Gastroesophageal sphincter (tissue), 3 donors: ENCODE results near the gene RTN4R.
"Not testable (repeated sequence)": the region's sequence is repeated elsewhere in the genome, so short reads cannot be mapped to it uniquely, and the experiment has no call there.

Experiments
- EP300 ChIP-seq: sonication (generic); formaldehyde crosslinking; IDR thresholded peaks from one replicate; pipeline ENCODE4 v1.6.1; 2017; ENCODE audit warnings: antibody characterized with exemption, mild to moderate bottlenecking
- POLR2A ChIP-seq, 2 donors: fragments of 450-650 bp; IDR thresholded peaks; one replicate each; pipeline ENCODE4 v1.6.1; 2017; ENCODE audit warnings: antibody characterized with exemption in 2 of 2, mild to moderate bottlenecking in 2 of 2, moderate library complexity in 1 of 2
- POLR2AphosphoS5 ChIP-seq: sonication (generic); formaldehyde crosslinking; IDR thresholded peaks from one replicate; pipeline ENCODE4 v1.6.1; 2017; ENCODE audit warnings: antibody characterized with exemption
- TF ChIP-seq, protein P1 (sequence below), 4 experiments: fragments of 200-600 bp in 2 of 4; fragments of 450-650 bp in 2 of 4; sonication (generic) in 1 of 4; IDR thresholded peaks; one replicate each; pipeline ENCODE4 v1.5.1; 2017 to 2019; ENCODE audit warnings: antibody characterized with exemption in 4 of 4, mild to moderate bottlenecking in 2 of 4, moderate library complexity in 2 of 4

DNA sequence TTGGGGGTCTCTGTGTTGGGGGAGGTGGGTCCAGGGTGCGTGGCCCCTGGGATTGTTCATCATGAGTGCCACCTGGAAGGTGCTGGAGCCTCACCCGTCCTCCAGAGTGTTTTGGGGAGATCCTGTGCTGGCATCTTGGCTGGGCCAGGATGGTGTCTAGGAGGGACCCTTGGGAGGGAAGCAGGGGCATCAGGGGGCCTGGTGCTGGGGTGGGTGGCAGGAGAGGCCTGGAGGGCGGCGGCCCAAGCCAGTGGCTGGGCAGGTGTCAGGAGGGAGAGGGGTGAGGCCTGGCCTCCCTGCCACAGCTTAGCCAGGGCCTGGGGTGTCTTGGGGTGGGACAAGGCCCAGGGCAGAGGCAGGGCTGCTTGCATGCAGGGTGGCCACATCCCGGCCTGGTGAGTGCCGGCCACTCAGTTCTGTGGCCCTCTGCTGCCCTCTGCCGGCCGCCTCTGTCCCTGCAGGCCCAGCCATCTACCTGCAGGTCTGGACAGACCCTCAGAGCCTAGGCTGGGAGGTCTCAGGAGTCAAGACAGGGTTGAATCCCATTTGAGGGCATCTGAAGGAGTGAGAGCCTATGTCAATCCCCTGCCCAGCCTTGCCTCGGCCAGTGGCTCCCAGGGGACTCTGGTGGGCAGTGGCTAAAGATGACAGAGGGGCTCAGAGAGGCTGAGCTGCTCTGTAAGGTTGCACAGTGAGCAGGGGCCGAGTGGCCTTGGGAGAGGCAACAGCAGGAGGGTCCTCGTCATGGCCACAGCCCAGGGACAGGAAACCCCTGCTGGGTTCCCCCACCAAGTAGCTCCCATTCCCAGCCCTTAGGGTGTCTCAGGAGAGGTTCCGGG is 17.6 kb upstream of the RTN4R start:
- TF ChIP-seq, protein P1, sequence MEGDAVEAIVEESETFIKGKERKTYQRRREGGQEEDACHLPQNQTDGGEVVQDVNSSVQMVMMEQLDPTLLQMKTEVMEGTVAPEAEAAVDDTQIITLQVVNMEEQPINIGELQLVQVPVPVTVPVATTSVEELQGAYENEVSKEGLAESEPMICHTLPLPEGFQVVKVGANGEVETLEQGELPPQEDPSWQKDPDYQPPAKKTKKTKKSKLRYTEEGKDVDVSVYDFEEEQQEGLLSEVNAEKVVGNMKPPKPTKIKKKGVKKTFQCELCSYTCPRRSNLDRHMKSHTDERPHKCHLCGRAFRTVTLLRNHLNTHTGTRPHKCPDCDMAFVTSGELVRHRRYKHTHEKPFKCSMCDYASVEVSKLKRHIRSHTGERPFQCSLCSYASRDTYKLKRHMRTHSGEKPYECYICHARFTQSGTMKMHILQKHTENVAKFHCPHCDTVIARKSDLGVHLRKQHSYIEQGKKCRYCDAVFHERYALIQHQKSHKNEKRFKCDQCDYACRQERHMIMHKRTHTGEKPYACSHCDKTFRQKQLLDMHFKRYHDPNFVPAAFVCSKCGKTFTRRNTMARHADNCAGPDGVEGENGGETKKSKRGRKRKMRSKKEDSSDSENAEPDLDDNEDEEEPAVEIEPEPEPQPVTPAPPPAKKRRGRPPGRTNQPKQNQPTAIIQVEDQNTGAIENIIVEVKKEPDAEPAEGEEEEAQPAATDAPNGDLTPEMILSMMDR (IDR thresholded peaks at IDR 0.05), result peak in 3 of 4 experiments; percentile 53 to 85 (median 81)
- not testable (repeated sequence) for TF ChIP-seq POLR2A (IDR thresholded peaks at IDR 0.05); POLR2AphosphoS5; EP300
